B cell (primary cell): Measurements from ENCODE around the gene ZDHHC17. TPM values are rescaled to one million over a fixed set of nuclear protein-coding genes. Genes with fewer than 3 reads are reported as not detected.
"Not testable (repeated sequence)": the region's sequence is repeated elsewhere in the genome, so short reads cannot be mapped to it uniquely, and the experiment has no call there.

Source experiments
- ATAC-seq: fragments of 200-7000 bp; cut with Tn5 transposase; one replicate; pipeline ENCODE4 v1.10.0; 2021; ENCODE audit warnings: low read depth, mild to moderate bottlenecking, moderate number of reproducible peaks, moderate library complexity
- CTCF ChIA-PET: fragments of 350-600 bp; sonication (Branson Sonifier 250); formaldehyde crosslinking; loops from one replicate; lab custom pipeline; 2021; ENCODE audit warnings: antibody characterized with exemption, inconsistent platforms; lab: Charles Lee
- POLR2A ChIA-PET: fragments of 350-600 bp; sonication (Branson Sonifier 250); formaldehyde crosslinking; loops from one replicate; lab custom pipeline; 2021; ENCODE audit warnings: antibody characterized with exemption; lab: Charles Lee
- DNase-seq: peaks from one replicate; pipeline ENCODE4 v3.0.0; 2013
- H2AFZ ChIP-seq: 2 replicates; pipeline ENCODE4 v1.6.1; 2012; ENCODE audit warnings: mild to moderate bottlenecking, low read depth, low read length; ENCODE audit not compliant: insufficient read depth, poor library complexity, severe bottlenecking
- H3K27ac ChIP-seq, 2 donors: 1 replicate in 1 of 2; 2 replicates in 1 of 2; pipeline ENCODE4 v1.5.1; 2012 to 2013; ENCODE audit warnings: low read length in 2 of 2, mild to moderate bottlenecking in 2 of 2, moderate library complexity in 1 of 2
- H3K27me3 ChIP-seq, 4 experiments: fragments of 200-600 bp in 1 of 4; sonication (generic) in 1 of 4; replicated peaks in 1 of 4; 1 replicate in 2 of 4; 2 replicates in 2 of 4; pipeline versions ENCODE4 v1.6.1 to v1.7.0; 2013 to 2016; ENCODE audit warnings: low read length in 3 of 4, mild to moderate bottlenecking in 2 of 4, mixed read lengths in 1 of 4, moderate library complexity in 1 of 4; ENCODE audit not compliant: insufficient read depth in 4 of 4, control insufficient read depth in 3 of 4; ENCODE audit errors: control extremely low read depth in 1 of 4
- H3K36me3 ChIP-seq, 2 experiments: replicated peaks in 1 of 2; 1 replicate in 1 of 2; 2 replicates in 1 of 2; pipeline versions ENCODE4 v1.6.1 to v1.7.1; 2013; ENCODE audit warnings: low read length in 1 of 2; ENCODE audit not compliant: insufficient read depth in 2 of 2, control insufficient read depth in 1 of 2; ENCODE audit errors: control extremely low read depth in 1 of 2, extremely low read depth in 1 of 2
- H3K4me1 ChIP-seq, 2 donors: fragments of 200-600 bp in 1 of 2; sonication (generic) in 1 of 2; 1 replicate in 1 of 2; 2 replicates in 1 of 2; pipeline versions ENCODE4 v1.5.1 to v1.6.1; 2013 to 2017; ENCODE audit warnings: low read length in 2 of 2; ENCODE audit not compliant: control insufficient read depth in 2 of 2, insufficient read depth in 2 of 2
- H3K4me2 ChIP-seq: replicated peaks from 2 replicates; pipeline ENCODE3; 2012; ENCODE audit warnings: mild to moderate bottlenecking, low read depth, low read length; ENCODE audit not compliant: poor library complexity, severe bottlenecking
- H3K4me3 ChIP-seq, 5 experiments: fragments of 200-600 bp in 1 of 5; sonication (generic) in 1 of 5; 1 replicate in 3 of 5; 2 replicates in 2 of 5; pipeline versions ENCODE4 v1.5.1 to v1.7.0; 2011 to 2016; ENCODE audit warnings: low read length in 4 of 5, mild to moderate bottlenecking in 4 of 5, low read depth in 2 of 5, control low read depth in 1 of 5, moderate library complexity in 1 of 5; ENCODE audit not compliant: insufficient read depth in 1 of 5; ENCODE audit errors: control extremely low read depth in 1 of 5, extremely low read depth in 1 of 5
- H3K79me2 ChIP-seq: fragments of 200-600 bp; sonication (generic); one replicate; pipeline ENCODE4 v1.6.0; 2016; ENCODE audit warnings: low read length; ENCODE audit not compliant: control insufficient read depth, insufficient read depth
- H3K9ac ChIP-seq: fragments of 200-600 bp; sonication (generic); 2 replicates; pipeline ENCODE4 v1.6.1; 2017; ENCODE audit warnings: mild to moderate bottlenecking, low read length, moderate library complexity
- H3K9me3 ChIP-seq, 3 donors: one replicate each; pipeline versions ENCODE4 v1.6.1 to v1.7.1; 2013; ENCODE audit warnings: low read length in 2 of 3; ENCODE audit not compliant: control insufficient read depth in 2 of 3, insufficient read depth in 1 of 3; ENCODE audit errors: control extremely low read depth in 1 of 3
- H4K20me1 ChIP-seq: 2 replicates; pipeline ENCODE4 v1.6.0; 2012; ENCODE audit warnings: mild to moderate bottlenecking, low read length; ENCODE audit not compliant: insufficient read depth, control insufficient read depth, poor library complexity, severe bottlenecking
- H3K27ac Mint-ChIP-seq: one replicate; pipeline ENCODE4 v1.8.0; 2021; ENCODE audit warnings: mixed read lengths
- H3K27me3 Mint-ChIP-seq: one replicate; pipeline ENCODE4 v1.8.0; 2021; ENCODE audit warnings: mixed read lengths
- H3K4me1 Mint-ChIP-seq: one replicate; pipeline ENCODE4 v1.8.0; 2021; ENCODE audit warnings: mixed read lengths
- H3K4me3 Mint-ChIP-seq: one replicate; pipeline ENCODE4 v1.8.0; 2021; ENCODE audit warnings: mixed read lengths
- H3K9me3 Mint-ChIP-seq: one replicate; pipeline ENCODE4 v1.8.0; 2022; ENCODE audit warnings: mixed read lengths; ENCODE audit not compliant: insufficient read depth
- CTCF ChIP-seq: fragments of 200-600 bp; IDR thresholded peaks from one replicate; pipeline ENCODE4 v1.8.0; 2022; ENCODE audit warnings: antibody characterized with exemption, mild to moderate bottlenecking
- EZH2 ChIP-seq: IDR thresholded peaks from 2 replicates; pipeline ENCODE4 v1.6.1; 2012; ENCODE audit warnings: borderline replicate concordance, low read depth, mild to moderate bottlenecking, moderate library complexity, low read length; ENCODE audit not compliant: insufficient read depth, poor library complexity, severe bottlenecking
- WGBS: methylation state at CpG from one replicate; pipeline ENCODE4 v1.1.5; 2013; ENCODE audit warnings: missing lambda C conversion rate; ENCODE audit not compliant: insufficient coverage; 5-methylcytosine and 5-hydroxymethylcytosine counted together
- intact Hi-C: fragments of 100-400 bp; cut with micrococcal nuclease; formaldehyde crosslinking; loops from one replicate; pipeline ENCODE4 v1.10.0; 2022
- polyA plus RNA-seq: library from polyadenylated mRNA; depleted of rRNA; stranded (reverse); fragments of >200 nt; gene quantifications from 2 replicates; pipeline ENCODE4 v1.2.3, GENCODE V29; 2012
- total RNA-seq, 2 donors: library from RNA; stranded (reverse); fragments of 120-200 nt in 1 of 2; gene quantifications; 1 replicate in 1 of 2; 2 replicates in 1 of 2; pipeline versions ENCODE4 v1.2.3 to v1.2.4, GENCODE V29; 2013 to 2022

ZDHHC17 gene
- total and polyA plus RNA-seq, 2 donors (not counting 1 experiment from before 2014, with no cell fraction given) = 26.1 to 75.0 TPM

- H3K27me3 Mint-ChIP-seq = peaks cover 25% of the 10 kb centered on the region
- H3K79me2 ChIP-seq, H3K27ac Mint-ChIP-seq, CTCF ChIA-PET, DNase-seq, H3K9ac ChIP-seq, H3K9me3 ChIP-seq, H3K4me3 ChIP-seq, H3K4me2 ChIP-seq, H3K27ac ChIP-seq, H3K4me1 ChIP-seq, H3K27me3 ChIP-seq, H3K4me1 Mint-ChIP-seq, POLR2A ChIA-PET, ATAC-seq, H3K36me3 ChIP-seq, H4K20me1 ChIP-seq, H3K4me3 Mint-ChIP-seq, intact Hi-C loops, H2AFZ ChIP-seq: not testable (repeated sequence)
- no CpG with 5 or more reads among the region's 2 CpGs for WGBS
- H3K9me3 Mint-ChIP-seq = peaks cover 13% of the 10 kb centered on the region
Observed at GRCh38 chr12:76737689-76738088, 26.2 kb upstream of the ZDHHC17 start.

- ChIA-PET CTCF (no interaction called here), POLR2A (no interaction called here)
- H3K27me3 ChIP-seq = peaks cover 0 to 3% (median 0%) of the 10 kb centered on the region in 4 experiments
- H3K9ac ChIP-seq = no peak overlapping the region
- DNase-seq (no peak), ATAC-seq (no peak)
- Mint-ChIP-seq H3K27me3 (peaks cover 33% of the 10 kb centered on the region), H3K9me3 (peaks cover 4% of the 10 kb centered on the region), H3K4me1 (no peaks in the 10 kb centered on the region), H3K27ac (no peak overlapping the region), H3K4me3 (no peak overlapping the region)
- H3K9me3 ChIP-seq = peaks cover 0 to 6% (median 2%) of the 10 kb centered on the region in 3 donors
- intact Hi-C loops = no loop called here
- H4K20me1 ChIP-seq = no peaks in the 10 kb centered on the region
- H3K4me2 ChIP-seq = no peak overlapping the region
- no peaks in the 10 kb centered on the region for H3K79me2 ChIP-seq
- no peak overlapping the region for H3K4me3 ChIP-seq
- no peaks in the 10 kb centered on the region for H3K36me3 ChIP-seq
- H3K27ac ChIP-seq = no peak overlapping the region
- 87% methylated on average over 5 of the region's 10 CpGs for WGBS
- no peak for TF ChIP-seq EZH2
- no peak for TF ChIP-seq CTCF
- H3K4me1 ChIP-seq = no peaks in the 10 kb centered on the region
- H2AFZ ChIP-seq = no peak overlapping the region
Observed at GRCh38 chr12:76738824-76739579, 24.9 kb upstream of the ZDHHC17 start.
